ENCODE results near the gene SKI.
"Not testable (repeated sequence)": the region's sequence is repeated elsewhere in the genome, so short reads cannot be mapped to it uniquely, and the experiment has no call there.

SKI gene

GRCh38 chr1:2248854-2249558 lies 20.9 kb downstream of the SKI start:
- no peak for DNase-seq

- no peak for DNase-seq
Measured at GRCh38 chr1:2249559-2249906, 21.4 kb downstream of the SKI start.

- DNase-seq, result no peak
Measured at GRCh38 chr1:2250721-2251281, 22.7 kb downstream of the SKI start.

- DNase-seq, result no peak
Measured at GRCh38 chr1:2251363-2251762, 23.2 kb downstream of the SKI start.

GRCh38 chr1:2251786-2252185 lies 23.7 kb downstream of the SKI start:
- no peak for DNase-seq

- no peak for DNase-seq
Measured at GRCh38 chr1:2252423-2252822, 24.3 kb downstream of the SKI start.

- DNase-seq, result no peak
Measured at GRCh38 chr1:2253036-2253796, 25.1 kb downstream of the SKI start.

GRCh38 chr1:2253797-2254480 lies 25.8 kb downstream of the SKI start:
- DNase-seq, result no peak

- DNase-seq, result no peak
Measured at GRCh38 chr1:2255047-2255419, 26.9 kb downstream of the SKI start.

- peak; percentile 63 for DNase-seq
Measured at GRCh38 chr1:2255420-2256369, 27.6 kb downstream of the SKI start.

GRCh38 chr1:2256435-2257244 lies 28.5 kb downstream of the SKI start:
- no peak for DNase-seq

- no peak for DNase-seq
Measured at GRCh38 chr1:2257245-2257627, 29.1 kb downstream of the SKI start.

- DNase-seq, result no peak
Measured at GRCh38 chr1:2258122-2258681, 30.1 kb downstream of the SKI start.

GRCh38 chr1:2258996-2259395 lies 30.9 kb downstream of the SKI start:
- peak; percentile 75 for DNase-seq

- DNase-seq, result no peak
Measured at GRCh38 chr1:2259668-2260402, 31.7 kb downstream of the SKI start.

GRCh38 chr1:2260470-2260869 lies 32.4 kb downstream of the SKI start:
- not testable (repeated sequence) for DNase-seq

GRCh38 chr1:2260917-2261316 lies 32.8 kb downstream of the SKI start:
- DNase-seq, result no peak

- DNase-seq, result not testable (repeated sequence)
Measured at GRCh38 chr1:2261476-2262395, 33.6 kb downstream of the SKI start.

GRCh38 chr1:2266301-2266975 lies 38.3 kb downstream of the SKI start:
- DNase-seq, result no peak
